Mucosa of rectum (tissue), 2 donors: ENCODE data around the gene KCNQ1OT1.

Experiments used
- H3K27ac ChIP-seq, 2 donors: one replicate each; pipeline ENCODE4 v1.7.0; 2013; ENCODE audit warnings: inconsistent platforms in 2 of 2, low read depth in 2 of 2, low read length in 2 of 2
- H3K27me3 ChIP-seq, 2 donors: one replicate each; pipeline ENCODE4 v1.7.0; 2013; ENCODE audit warnings: low read length in 2 of 2; ENCODE audit not compliant: control insufficient read depth in 2 of 2, insufficient read depth in 2 of 2
- H3K36me3 ChIP-seq, 2 donors: one replicate each; pipeline ENCODE4 v1.7.0; 2013; ENCODE audit warnings: low read length in 2 of 2; ENCODE audit not compliant: control insufficient read depth in 2 of 2, insufficient read depth in 2 of 2
- H3K4me1 ChIP-seq, 2 donors: one replicate each; pipeline ENCODE4 v1.7.0; 2013; ENCODE audit warnings: low read length in 2 of 2, mild to moderate bottlenecking in 1 of 2; ENCODE audit not compliant: control insufficient read depth in 2 of 2, insufficient read depth in 2 of 2
- H3K4me3 ChIP-seq, 2 donors: one replicate each; pipeline ENCODE4 v1.7.0; 2013; ENCODE audit warnings: low read length in 2 of 2
- H3K9ac ChIP-seq, 2 donors: one replicate each; pipeline ENCODE4 v1.7.0; 2013; ENCODE audit warnings: low read length in 2 of 2, low read depth in 1 of 2, mild to moderate bottlenecking in 1 of 2
- H3K9me3 ChIP-seq, 2 donors: one replicate each; pipeline ENCODE4 v1.7.0; 2013; ENCODE audit warnings: low read length in 2 of 2; ENCODE audit not compliant: control insufficient read depth in 2 of 2
- donor health status: healthy.
- donor health status: Normal muscosa, but diverticular disease.

KCNQ1OT1 gene

DNA sequence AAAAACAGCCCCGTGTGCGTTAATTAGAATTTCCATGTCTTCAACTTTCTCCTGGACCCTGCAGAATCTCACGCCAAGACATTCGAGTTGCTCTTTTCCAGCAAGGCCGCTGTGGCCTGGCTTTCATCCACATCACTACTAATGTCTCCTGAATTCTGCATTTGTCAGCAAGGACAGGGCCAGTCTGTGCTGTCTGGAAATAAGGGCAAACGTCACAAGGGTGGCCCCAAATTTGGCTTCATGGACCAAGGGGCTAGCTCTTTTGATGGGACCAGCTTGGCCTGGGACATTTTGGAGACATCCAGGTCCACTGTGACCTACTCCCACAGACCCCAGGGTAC is 33.4 kb downstream of the KCNQ1OT1 start:
- H3K27me3 ChIP-seq: no peaks in the 10 kb centered on the region
- H3K4me1 ChIP-seq: no peaks in the 10 kb centered on the region
- no peak overlapping the region for H3K27ac ChIP-seq
- H3K9ac ChIP-seq: no peak overlapping the region
- H3K9me3 ChIP-seq: no peaks in the 10 kb centered on the region
- peaks cover 0 to 2% of the 10 kb centered on the region in 2 donors for H3K36me3 ChIP-seq
- H3K4me3 ChIP-seq: no peak overlapping the region

DNA sequence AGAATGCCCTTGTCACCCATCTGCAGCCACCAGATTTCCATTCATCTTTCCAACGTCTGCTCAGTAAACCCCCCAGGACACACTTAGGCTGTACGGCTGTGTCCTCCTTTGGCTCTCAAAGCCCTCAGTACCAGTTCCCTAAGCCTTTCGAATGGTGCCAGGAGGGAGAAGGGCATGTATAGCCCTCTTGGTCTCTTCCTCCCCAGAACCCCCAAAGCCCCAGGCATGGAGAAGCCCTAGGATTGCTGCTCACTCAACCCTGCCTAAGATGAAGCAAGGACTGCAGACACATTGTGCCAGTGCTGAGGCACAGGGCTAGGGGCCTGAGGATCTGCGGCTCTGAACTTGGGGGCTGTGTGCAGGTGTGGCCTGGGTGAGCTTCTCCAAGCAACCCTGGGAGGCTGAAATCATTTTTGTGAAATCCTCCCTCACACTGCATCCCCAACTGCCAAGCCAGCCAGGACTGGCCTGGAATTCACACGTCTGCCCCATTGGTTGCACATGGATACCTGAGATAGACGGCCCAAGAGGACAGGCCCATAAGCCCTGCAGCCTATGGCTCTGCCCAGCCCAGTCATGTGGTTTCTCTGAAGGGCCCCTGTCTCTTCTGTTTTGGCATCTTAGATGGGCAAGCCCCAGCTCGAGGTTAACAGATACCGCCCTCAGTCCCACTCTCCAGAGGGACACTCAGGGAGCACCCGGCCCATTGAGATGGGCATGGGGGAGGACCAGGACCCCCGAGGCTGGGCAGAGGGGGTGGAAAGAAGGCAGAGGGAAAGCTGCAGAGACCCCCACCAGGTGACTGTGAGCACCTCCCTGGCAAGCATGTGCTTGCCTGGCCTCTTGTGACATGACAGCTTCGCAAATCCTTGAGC is 34.0 kb downstream of the KCNQ1OT1 start:
- H3K9ac ChIP-seq: no peak overlapping the region
- H3K9me3 ChIP-seq: no peaks in the 10 kb centered on the region
- H3K27ac ChIP-seq: no peak overlapping the region
- H3K4me1 ChIP-seq: no peaks in the 10 kb centered on the region
- H3K27me3 ChIP-seq: no peaks in the 10 kb centered on the region
- peaks cover 0 to 2% of the 10 kb centered on the region in 2 donors for H3K36me3 ChIP-seq
- no peak overlapping the region for H3K4me3 ChIP-seq

DNA sequence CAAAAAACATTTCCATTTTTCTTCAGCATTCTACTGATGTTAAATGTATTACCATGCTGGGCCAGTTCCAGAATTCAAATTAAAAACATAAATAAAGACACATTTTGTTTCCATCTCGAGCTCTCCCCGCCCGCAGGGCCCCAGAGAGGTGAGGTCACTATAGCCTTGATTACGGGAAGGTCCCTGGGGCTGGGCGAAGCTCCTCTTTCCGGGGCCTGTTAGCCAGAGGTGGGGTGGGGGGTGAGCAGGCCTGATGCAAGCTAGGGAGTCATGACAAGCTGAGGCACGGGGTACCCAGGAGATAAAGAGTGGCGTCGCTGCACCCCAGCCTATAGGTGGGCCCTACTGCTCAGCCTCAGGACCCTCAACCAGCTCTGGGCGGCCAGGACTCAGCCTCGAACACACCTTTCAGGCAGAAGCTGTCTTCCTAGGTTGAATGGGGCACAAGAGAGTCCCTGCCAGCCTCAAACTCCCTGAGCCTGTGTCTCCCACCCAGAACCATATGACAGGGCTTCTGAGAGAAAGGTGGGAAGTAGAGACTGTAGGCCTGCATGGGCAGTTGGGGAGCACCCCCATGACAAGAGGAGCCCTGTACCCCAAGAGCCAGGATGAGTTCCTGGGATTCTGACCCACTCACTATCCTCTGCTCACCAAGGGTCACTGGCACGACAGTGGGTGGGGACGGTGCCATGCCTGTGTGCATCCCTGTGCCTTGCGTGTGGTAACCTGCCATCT is 34.8 kb downstream of the KCNQ1OT1 start:
- Histone ChIP-seq H3K27me3 (no peaks in the 10 kb centered on the region), H3K36me3 (peaks cover 0 to 2% of the 10 kb centered on the region in 2 donors), H3K4me3 (no peak overlapping the region), H3K9me3 (no peaks in the 10 kb centered on the region), H3K4me1 (no peaks in the 10 kb centered on the region), H3K9ac (no peak overlapping the region), H3K27ac (no peak overlapping the region)

DNA sequence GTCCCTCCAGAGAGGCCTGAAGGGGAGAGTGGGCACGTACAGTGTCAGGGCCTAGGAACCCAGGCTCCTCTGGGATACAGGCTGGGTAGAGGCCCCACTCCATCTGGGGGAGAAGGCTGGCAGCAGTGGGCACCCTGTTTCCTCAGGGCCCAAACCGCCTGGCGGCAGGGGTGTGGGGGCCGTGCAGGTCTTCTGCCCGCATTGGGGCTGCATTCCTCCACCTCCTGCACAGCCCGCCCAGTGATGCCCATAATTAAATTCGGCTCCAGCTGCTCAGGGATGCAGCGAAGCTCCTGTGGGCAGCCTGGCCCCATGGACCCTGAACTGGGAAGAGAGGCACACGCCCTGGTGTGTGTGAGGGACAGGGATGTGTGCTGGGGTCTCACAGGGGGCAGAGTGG is 35.4 kb downstream of the KCNQ1OT1 start:
- Histone ChIP-seq H3K36me3 (peaks cover 0 to 2% of the 10 kb centered on the region in 2 donors), H3K9me3 (no peaks in the 10 kb centered on the region), H3K27me3 (no peaks in the 10 kb centered on the region), H3K27ac (no peak overlapping the region), H3K4me3 (no peak overlapping the region), H3K9ac (no peak overlapping the region), H3K4me1 (no peaks in the 10 kb centered on the region)

DNA sequence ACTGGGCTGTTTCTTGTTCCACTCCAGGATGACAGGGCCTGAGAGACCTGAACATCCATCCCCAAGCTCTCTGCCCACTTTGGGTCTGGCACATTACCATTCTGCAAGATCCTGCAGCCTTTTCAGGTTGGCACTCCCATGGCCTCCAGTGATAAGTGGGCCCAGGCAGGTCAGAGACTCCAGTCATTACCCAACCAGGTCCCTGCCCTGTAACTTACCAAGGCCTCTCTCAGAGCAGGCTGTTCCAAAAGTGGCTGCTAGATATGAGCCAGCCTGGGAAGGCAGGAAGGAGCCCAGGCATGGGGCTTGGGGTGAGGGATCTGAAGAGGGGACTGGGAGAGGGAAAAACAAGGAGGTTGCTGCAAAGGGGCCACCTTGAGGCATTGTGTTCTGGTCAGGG is 35.9 kb downstream of the KCNQ1OT1 start:
- Histone ChIP-seq H3K36me3 (peaks cover 0 to 2% of the 10 kb centered on the region in 2 donors), H3K4me3 (no peak overlapping the region), H3K9ac (no peak overlapping the region), H3K27ac (no peak overlapping the region), H3K27me3 (no peaks in the 10 kb centered on the region), H3K9me3 (no peaks in the 10 kb centered on the region), H3K4me1 (no peaks in the 10 kb centered on the region)

DNA sequence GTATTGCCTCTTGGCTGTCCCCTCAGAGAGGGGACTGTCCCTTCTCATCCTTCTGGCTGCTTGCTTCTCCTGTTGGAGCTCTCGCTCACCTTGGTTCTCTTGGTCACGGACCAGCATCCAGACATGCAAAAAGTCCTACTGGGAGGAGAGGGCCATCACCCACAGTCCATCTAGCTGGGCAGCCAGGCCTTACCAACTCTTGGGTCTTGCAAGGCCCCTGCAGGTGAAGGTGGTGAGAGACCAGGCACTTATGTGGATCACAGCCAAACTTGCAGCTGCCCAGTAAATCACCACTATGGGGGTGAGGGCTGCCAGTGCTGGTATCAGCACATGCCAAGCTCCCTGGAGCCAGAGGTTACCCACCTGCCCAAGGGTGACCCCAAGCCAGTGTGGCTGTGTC is 36.3 kb downstream of the KCNQ1OT1 start:
- Histone ChIP-seq H3K4me3 (no peak overlapping the region), H3K27ac (no peak overlapping the region), H3K4me1 (no peaks in the 10 kb centered on the region), H3K9me3 (no peaks in the 10 kb centered on the region), H3K36me3 (peaks cover 0 to 2% of the 10 kb centered on the region in 2 donors), H3K27me3 (no peaks in the 10 kb centered on the region), H3K9ac (no peak overlapping the region)

DNA sequence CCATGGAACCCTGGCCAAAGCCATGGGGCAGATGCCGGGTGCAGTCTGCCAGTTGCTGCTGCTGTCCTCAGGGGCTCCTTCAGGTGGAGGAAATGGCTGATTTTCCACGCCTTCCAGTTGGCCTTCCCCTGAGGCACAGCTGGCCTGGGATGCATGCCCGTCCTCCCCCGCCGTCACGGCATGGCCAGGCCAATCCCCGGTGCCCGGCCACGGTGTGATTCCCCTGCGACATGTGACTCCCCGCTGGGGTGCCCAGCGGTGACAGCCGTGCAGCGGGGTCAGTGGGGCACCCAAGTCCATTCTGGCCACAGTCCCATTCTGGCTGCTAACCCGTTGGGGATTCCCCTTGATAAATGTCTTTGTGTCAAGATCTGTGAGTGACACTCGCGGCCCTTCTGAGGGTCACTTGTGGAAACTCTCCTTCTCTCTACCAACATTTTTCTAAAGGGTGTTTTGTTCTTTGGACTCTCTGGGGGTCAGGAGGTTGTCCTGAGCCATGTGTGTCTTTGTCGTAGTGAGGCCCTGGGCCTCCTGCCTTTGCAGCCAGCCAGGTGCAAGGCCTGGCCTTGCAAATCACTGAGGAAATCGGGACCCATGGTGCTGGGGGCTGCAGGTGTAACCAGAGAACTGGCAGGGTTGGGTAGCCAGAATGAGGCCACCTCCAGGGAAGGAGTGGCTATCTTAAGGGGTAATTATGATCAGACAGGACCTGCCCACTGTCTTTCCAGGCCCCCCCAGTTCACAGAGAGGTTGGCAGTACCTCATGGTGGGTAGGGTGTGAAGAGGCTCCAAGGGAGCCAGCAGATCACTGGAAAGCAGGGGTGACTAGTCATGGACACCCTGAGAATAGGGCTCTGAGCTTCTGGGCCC is 37.1 kb downstream of the KCNQ1OT1 start:
- no peaks in the 10 kb centered on the region for H3K27me3 ChIP-seq
- no peaks in the 10 kb centered on the region for H3K4me1 ChIP-seq
- no peak overlapping the region for H3K9ac ChIP-seq
- no peak overlapping the region for H3K27ac ChIP-seq
- peaks cover 0 to 2% of the 10 kb centered on the region in 2 donors for H3K36me3 ChIP-seq
- no peaks in the 10 kb centered on the region for H3K9me3 ChIP-seq
- H3K4me3 ChIP-seq: no peak overlapping the region

DNA sequence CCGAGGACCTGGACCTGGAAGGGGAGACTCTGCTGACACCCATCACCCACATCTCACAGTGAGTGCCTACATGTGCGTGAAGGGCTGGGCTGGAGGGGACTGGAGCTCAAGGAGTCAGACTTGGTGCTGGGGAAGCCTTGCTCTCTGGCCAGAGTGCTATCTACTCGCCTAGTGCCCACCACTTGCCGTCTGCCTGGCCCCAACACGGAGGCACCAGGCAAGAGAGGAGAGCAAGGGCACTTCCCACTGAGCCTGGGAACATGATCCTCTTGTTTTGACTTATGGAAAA is 37.8 kb downstream of the KCNQ1OT1 start:
- Histone ChIP-seq H3K36me3 (peaks cover 0 to 2% of the 10 kb centered on the region in 2 donors), H3K27ac (no peak overlapping the region), H3K9me3 (no peaks in the 10 kb centered on the region), H3K9ac (no peak overlapping the region), H3K4me3 (no peak overlapping the region), H3K4me1 (no peaks in the 10 kb centered on the region), H3K27me3 (no peaks in the 10 kb centered on the region)

DNA sequence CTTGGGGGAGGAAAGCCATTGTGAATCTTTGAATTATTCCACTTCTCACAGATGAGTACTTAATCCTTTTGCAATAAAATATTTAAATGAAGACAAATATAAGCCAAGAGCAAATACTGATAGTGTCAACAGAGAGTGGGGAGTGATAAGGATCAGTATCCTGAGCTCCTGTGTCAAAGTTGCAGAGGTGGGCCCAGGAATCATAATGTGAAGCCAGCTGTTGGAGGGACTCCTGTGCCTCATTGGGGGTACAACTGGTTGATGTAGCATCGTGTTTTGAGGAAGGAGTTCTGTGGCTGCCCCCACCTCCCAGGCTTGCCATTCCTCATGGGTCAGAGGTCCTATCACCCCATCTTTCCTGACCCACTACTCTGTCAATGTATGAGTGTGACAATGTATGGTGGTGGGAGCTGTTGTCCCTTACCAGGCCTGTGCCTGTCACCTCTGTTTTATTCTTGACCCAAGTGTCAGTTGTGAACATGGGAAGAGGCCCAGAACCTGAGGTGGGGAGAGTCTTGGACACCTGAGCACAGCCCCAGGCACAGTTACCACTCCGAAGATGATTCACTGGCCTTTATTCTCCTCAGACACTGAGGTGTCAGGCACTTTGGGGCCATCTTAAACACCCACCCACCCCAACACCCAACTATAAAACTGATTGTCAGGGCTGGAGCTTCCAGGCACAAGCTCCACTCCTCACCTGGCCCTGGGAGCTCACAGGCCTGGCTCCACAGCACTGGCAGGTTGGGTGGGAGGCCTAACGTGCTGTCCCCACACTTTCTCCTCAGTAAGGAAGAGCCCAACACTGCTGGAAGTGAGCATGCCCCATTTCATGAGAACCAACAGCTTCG is 38.4 kb downstream of the KCNQ1OT1 start:
- Histone ChIP-seq H3K9ac (no peak overlapping the region), H3K27me3 (no peaks in the 10 kb centered on the region), H3K9me3 (no peaks in the 10 kb centered on the region), H3K36me3 (peaks cover 0 to 2% of the 10 kb centered on the region in 2 donors), H3K4me3 (no peak overlapping the region), H3K4me1 (no peaks in the 10 kb centered on the region), H3K27ac (no peak overlapping the region)
